Measurements from ENCODE around the gene TRIP11. TPM values are rescaled to one million over a fixed set of nuclear protein-coding genes. Genes with fewer than 3 reads are reported as not detected.

The TRIP11 gene
- polyA plus RNA-seq, 1 donor from 2014 or later = 8.8 TPM

- Histone ChIP-seq H3K9ac (ENCODE audit: low read length) (no peak overlapping the region), H3K4me2 (ENCODE audit: low read length) (no peak overlapping the region), H3K9me2 (ENCODE audit: insufficient read depth, low read length) (no peaks in the 10 kb centered on the region), H3K27ac (ENCODE audit: low read length) (no peak overlapping the region), H3K27me3 (ENCODE audit: insufficient read depth, low read depth, low read length) (no peaks in the 10 kb centered on the region), H3K9me3 (ENCODE audit: low read length) (no peaks in the 10 kb centered on the region), H3K36me3 (ENCODE audit: insufficient read depth, low read length) (no peaks in the 10 kb centered on the region), H3F3A (ENCODE audit: insufficient read depth, low read length, poor library complexity, severe bottlenecking) (no peaks in the 10 kb centered on the region), H3K4me3 (ENCODE audit: low read length) (no peak overlapping the region), H3K79me2 (replicated peaks; ENCODE audit: insufficient read depth, low read length) (peaks cover 33% of the 10 kb centered on the region), H4K20me1 (ENCODE audit: insufficient read depth) (no peaks in the 10 kb centered on the region), H2AFZ (ENCODE audit: low read depth, low read length) (no peak overlapping the region)
- no peak for TF ChIP-seq RAD21 (conservative IDR thresholded peaks at IDR 0.05)
- no peak for TF ChIP-seq SMC3 (conservative IDR thresholded peaks at IDR 0.05; ENCODE audit: poor library complexity)
- no peak for TF ChIP-seq MXI1 (conservative IDR thresholded peaks at IDR 0.05; ENCODE audit: poor library complexity, severe bottlenecking)
- no peak for TF ChIP-seq TAF1 (IDR thresholded peaks at IDR 0.05; ENCODE audit: low read depth)
- TF ChIP-seq, protein P1, sequence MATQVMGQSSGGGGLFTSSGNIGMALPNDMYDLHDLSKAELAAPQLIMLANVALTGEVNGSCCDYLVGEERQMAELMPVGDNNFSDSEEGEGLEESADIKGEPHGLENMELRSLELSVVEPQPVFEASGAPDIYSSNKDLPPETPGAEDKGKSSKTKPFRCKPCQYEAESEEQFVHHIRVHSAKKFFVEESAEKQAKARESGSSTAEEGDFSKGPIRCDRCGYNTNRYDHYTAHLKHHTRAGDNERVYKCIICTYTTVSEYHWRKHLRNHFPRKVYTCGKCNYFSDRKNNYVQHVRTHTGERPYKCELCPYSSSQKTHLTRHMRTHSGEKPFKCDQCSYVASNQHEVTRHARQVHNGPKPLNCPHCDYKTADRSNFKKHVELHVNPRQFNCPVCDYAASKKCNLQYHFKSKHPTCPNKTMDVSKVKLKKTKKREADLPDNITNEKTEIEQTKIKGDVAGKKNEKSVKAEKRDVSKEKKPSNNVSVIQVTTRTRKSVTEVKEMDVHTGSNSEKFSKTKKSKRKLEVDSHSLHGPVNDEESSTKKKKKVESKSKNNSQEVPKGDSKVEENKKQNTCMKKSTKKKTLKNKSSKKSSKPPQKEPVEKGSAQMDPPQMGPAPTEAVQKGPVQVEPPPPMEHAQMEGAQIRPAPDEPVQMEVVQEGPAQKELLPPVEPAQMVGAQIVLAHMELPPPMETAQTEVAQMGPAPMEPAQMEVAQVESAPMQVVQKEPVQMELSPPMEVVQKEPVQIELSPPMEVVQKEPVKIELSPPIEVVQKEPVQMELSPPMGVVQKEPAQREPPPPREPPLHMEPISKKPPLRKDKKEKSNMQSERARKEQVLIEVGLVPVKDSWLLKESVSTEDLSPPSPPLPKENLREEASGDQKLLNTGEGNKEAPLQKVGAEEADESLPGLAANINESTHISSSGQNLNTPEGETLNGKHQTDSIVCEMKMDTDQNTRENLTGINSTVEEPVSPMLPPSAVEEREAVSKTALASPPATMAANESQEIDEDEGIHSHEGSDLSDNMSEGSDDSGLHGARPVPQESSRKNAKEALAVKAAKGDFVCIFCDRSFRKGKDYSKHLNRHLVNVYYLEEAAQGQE (IDR thresholded peaks at IDR 0.05; ENCODE audit: borderline replicate concordance) = no peak
- TF ChIP-seq EP300 (conservative IDR thresholded peaks at IDR 0.05; ENCODE audit: poor library complexity, severe bottlenecking) = no peak
- no peak for TF ChIP-seq EZH2 (IDR thresholded peaks at IDR 0.05; ENCODE audit: borderline replicate concordance, insufficient read depth, low read length, poor library complexity, severe bottlenecking)
- TF ChIP-seq POLR2AphosphoS5 (IDR thresholded peaks at IDR 0.05) = no peak
- no peak for TF ChIP-seq CTCF (IDR thresholded peaks at IDR 0.05; ENCODE audit: poor library complexity, severe bottlenecking)
Measured at GRCh38 chr14:92033433-92033832, 6.4 kb downstream of the TRIP11 start.

DNA sequence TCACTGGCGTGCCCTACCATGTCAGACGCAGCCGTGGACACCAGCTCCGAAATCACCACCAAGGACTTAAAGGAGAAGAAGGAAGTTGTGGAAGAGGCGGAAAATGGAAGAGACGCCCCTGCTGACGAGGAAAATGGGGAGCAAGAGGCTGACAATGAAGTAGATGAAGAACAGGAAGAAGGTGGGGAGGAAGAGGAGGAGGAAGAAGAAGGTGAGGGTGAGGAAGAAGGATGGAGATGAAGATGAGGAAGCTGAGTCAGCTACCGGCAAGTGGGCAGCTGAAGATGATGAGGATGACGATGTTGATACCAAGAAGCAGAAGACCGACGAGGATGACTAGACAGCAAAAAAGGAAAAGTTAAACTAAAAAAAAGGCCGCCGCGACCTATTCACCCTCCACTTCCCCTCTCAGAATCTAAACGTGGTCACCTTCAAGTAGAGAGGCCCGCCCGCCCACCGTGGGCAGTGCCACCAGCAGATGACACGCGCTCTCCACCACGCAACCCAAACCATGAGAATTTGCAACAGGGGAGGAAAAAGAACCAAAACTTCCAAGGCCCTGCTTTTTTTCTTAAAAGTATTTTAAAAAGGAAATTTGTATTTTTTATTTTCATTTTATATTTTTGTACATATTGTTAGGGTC, 13.2 kb downstream of the TRIP11 start:
- Histone ChIP-seq H3K4me2 (ENCODE audit: low read length) (no peak overlapping the region), H3F3A (ENCODE audit: insufficient read depth, low read length, poor library complexity, severe bottlenecking) (no peaks in the 10 kb centered on the region), H3K27me3 (ENCODE audit: insufficient read depth, low read depth, low read length) (no peaks in the 10 kb centered on the region), H3K9me3 (ENCODE audit: low read length) (no peaks in the 10 kb centered on the region), H3K9ac (ENCODE audit: low read length) (no peak overlapping the region), H3K27ac (ENCODE audit: low read length) (no peak overlapping the region), H3K9me2 (ENCODE audit: insufficient read depth, low read length) (no peaks in the 10 kb centered on the region), H3K36me3 (ENCODE audit: insufficient read depth, low read length) (no peaks in the 10 kb centered on the region), H2AFZ (ENCODE audit: low read depth, low read length) (no peak overlapping the region), H4K20me1 (ENCODE audit: insufficient read depth) (no peaks in the 10 kb centered on the region), H3K4me3 (ENCODE audit: low read length) (no peak overlapping the region), H3K79me2 (replicated peaks; ENCODE audit: insufficient read depth, low read length) (no peaks in the 10 kb centered on the region)
- TF ChIP-seq RAD21 (conservative IDR thresholded peaks at IDR 0.05) = no peak
- TF ChIP-seq EZH2 (IDR thresholded peaks at IDR 0.05; ENCODE audit: borderline replicate concordance, insufficient read depth, low read length, poor library complexity, severe bottlenecking) = no peak
- no peak for TF ChIP-seq MXI1 (conservative IDR thresholded peaks at IDR 0.05; ENCODE audit: poor library complexity, severe bottlenecking)
- TF ChIP-seq EP300 (conservative IDR thresholded peaks at IDR 0.05; ENCODE audit: poor library complexity, severe bottlenecking) = no peak
- no peak for TF ChIP-seq CTCF (IDR thresholded peaks at IDR 0.05; ENCODE audit: poor library complexity, severe bottlenecking)
- no peak for TF ChIP-seq SMC3 (conservative IDR thresholded peaks at IDR 0.05; ENCODE audit: poor library complexity)
- TF ChIP-seq POLR2AphosphoS5 (IDR thresholded peaks at IDR 0.05) = no peak
- TF ChIP-seq, protein P1 (IDR thresholded peaks at IDR 0.05; ENCODE audit: borderline replicate concordance) = no peak
- no peak for TF ChIP-seq TAF1 (IDR thresholded peaks at IDR 0.05; ENCODE audit: low read depth)

Data from neural cell (in vitro differentiated cells).